Caco-2 (cell line): ENCODE measurements around the gene S100A2. TPM values are rescaled to one million over a fixed set of nuclear protein-coding genes. Genes with fewer than 3 reads are reported as not detected.

Experiments used
- BruUV-seq: library from RNA; stranded (reverse); fragments of 400-500 nt; replicated peaks from 2 replicates; lab custom pipeline; 2021; lab: Mats Ljungman, UMichigan
- CTCF ChIA-PET: fragments of 300-600 bp; sonication (Branson Sonifier 250); formaldehyde crosslinking; loops from one replicate; lab custom pipeline; 2022; ENCODE audit warnings: antibody characterized with exemption; lab: Charles Lee
- POLR2A ChIA-PET: fragments of 300-600 bp; sonication (Branson Sonifier 250); formaldehyde crosslinking; loops from one replicate; lab custom pipeline; 2022; ENCODE audit warnings: antibody characterized with exemption; lab: Charles Lee
- DNase-seq, 2 experiments: peaks; one replicate each; pipeline versions ENCODE4 v3.0.0 to v3.0.0-alpha.2; 2020 to 2022
- H3K27me3 ChIP-seq: replicated peaks from 2 replicates; pipeline ENCODE4 v1.6.0; 2011; ENCODE audit warnings: low read length; ENCODE audit not compliant: control insufficient read depth, insufficient read depth
- H3K36me3 ChIP-seq: 2 replicates; pipeline ENCODE4 v1.5.1; 2011; ENCODE audit warnings: low read length; ENCODE audit not compliant: control insufficient read depth, insufficient read depth
- H3K4me1 ChIP-seq: fragments of 250-450 bp; sonication (Bioruptor Pico); 2 replicates; pipeline ENCODE4 v1.5.1; 2020; ENCODE audit warnings: mild to moderate bottlenecking
- H3K4me3 ChIP-seq: 2 replicates; pipeline ENCODE4 v1.5.1; 2011; ENCODE audit warnings: low read depth, mild to moderate bottlenecking, control low read depth, low read length
- H3K9me3 ChIP-seq: fragments of 250-450 bp; sonication (Bioruptor Pico); 2 replicates; pipeline ENCODE4 v1.5.1; 2020; ENCODE audit warnings: mild to moderate bottlenecking, moderate library complexity
- H3K27ac Mint-ChIP-seq: one replicate; pipeline ENCODE4 v1.8.0; 2022; ENCODE audit warnings: mixed read lengths; ENCODE audit not compliant: unreplicated experiment
- H3K27me3 Mint-ChIP-seq: one replicate; pipeline ENCODE4 v1.8.0; 2022; ENCODE audit warnings: mixed read lengths; ENCODE audit not compliant: insufficient read depth, unreplicated experiment
- H3K36me3 Mint-ChIP-seq: one replicate; pipeline ENCODE4 v1.8.0; 2022; ENCODE audit warnings: mild to moderate bottlenecking, mixed read lengths; ENCODE audit not compliant: insufficient read depth, unreplicated experiment
- H3K4me1 Mint-ChIP-seq: one replicate; pipeline ENCODE4 v1.8.0; 2022; ENCODE audit warnings: low read depth, mixed read lengths; ENCODE audit not compliant: unreplicated experiment
- H3K4me3 Mint-ChIP-seq: one replicate; pipeline ENCODE4 v1.8.0; 2022; ENCODE audit warnings: mild to moderate bottlenecking, moderate library complexity, mixed read lengths; ENCODE audit not compliant: unreplicated experiment
- H3K9me3 Mint-ChIP-seq: one replicate; pipeline ENCODE4 v1.8.0; 2022; ENCODE audit warnings: mixed read lengths; ENCODE audit not compliant: unreplicated experiment
- CTCF ChIP-seq, 2 experiments: fragments of 200-600 bp in 1 of 2; IDR thresholded peaks; 1 replicate in 1 of 2; 2 replicates in 1 of 2; pipeline versions ENCODE4 v1.5.1 to v1.8.0; 2011 to 2022; ENCODE audit warnings: antibody characterized with exemption in 1 of 2, control low read depth in 1 of 2, inconsistent platforms in 1 of 2, low read depth in 1 of 2, low read length in 1 of 2, mild to moderate bottlenecking in 1 of 2, moderate library complexity in 1 of 2; ENCODE audit not compliant: insufficient read depth in 1 of 2, severe bottlenecking in 1 of 2, unreplicated experiment in 1 of 2
- intact Hi-C: fragments of 100-400 bp; cut with micrococcal nuclease; formaldehyde crosslinking; loops from one replicate; pipeline ENCODE4 v1.10.0; 2022; ENCODE audit not compliant: unreplicated experiment
- total RNA-seq: library from RNA; stranded (reverse); gene quantifications from 2 replicates; pipeline ENCODE4 v1.2.3, GENCODE V29; 2022

The S100A2 gene
- total RNA-seq, 1 experiment from 2014 or later, result 2.4 TPM

DNA sequence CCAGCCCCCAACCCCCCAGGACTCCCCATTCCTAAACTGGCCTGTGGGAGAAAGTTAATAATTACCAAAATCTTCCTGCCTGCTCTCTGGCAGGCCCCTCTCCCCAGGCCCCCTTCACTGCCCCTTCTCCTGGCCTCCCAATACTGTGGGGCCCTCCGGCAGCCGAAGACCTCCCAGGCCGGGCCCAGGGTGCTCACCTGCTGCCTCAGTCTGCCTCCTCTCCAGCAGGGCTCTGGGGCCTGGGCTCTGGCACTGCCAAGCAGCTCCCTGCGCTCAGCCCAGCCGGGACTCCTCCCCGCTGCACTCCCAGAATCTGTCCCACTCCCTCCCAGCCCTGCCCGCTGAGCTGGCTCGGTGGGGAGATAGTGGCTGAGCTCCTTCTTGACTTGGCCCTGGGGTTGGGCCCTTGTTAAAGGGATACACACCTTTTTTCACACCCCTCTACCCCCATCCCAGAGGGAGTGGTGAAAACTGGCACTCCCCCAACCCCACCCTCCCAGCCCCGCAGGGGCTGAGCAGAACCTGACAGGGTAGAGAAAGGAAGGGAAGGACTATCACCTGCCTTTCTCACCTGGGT, 47.2 kb upstream of the S100A2 start, which contains the start of gene S100A16:
TSS of gene S100A16 (minus strand) at position 383 of the 577 bp plus-strand sequence. CDS start 4,986 bp downstream, outside the sequence.
- intact Hi-C loops, result loop anchor here (1.0 to 2.0 kb wide), 3 partner anchors 14 to 98 kb away; partner anchors contain the start of gene S100A13
- Mint-ChIP-seq H3K4me3 (peak within 1 kb of the TSS; percentile 74), H3K9me3 (no peaks in the 10 kb centered on the region), H3K27me3 (no peaks in the 10 kb centered on the region), H3K27ac (peak within 1 kb of the TSS; percentile 56), H3K36me3 (peaks cover 84% of the 10 kb centered on the region), H3K4me1 (peaks cover 62% of the 10 kb centered on the region)
- no peak for TF ChIP-seq CTCF (IDR thresholded peaks at IDR 0.05; ENCODE audit: insufficient read depth in 1 of 2, low read depth in 1 of 2, low read length in 1 of 2, severe bottlenecking in 1 of 2, unreplicated experiment in 1 of 2)
- Histone ChIP-seq H3K4me3 (peak within 1 kb of the TSS; percentile 73), H3K9me3 (no peaks in the 10 kb centered on the region), H3K27me3 (no peaks in the 10 kb centered on the region), H3K36me3 (peaks cover 4% of the 10 kb centered on the region; the same call in 1 of the 2 replicates), H3K4me1 (peaks cover 62% of the 10 kb centered on the region)
- no TSS peak for BruUV-seq
- ChIA-PET CTCF (interaction anchor here (0.5 to 3.6 kb wide), 13 partner anchors 14 to 260 kb away, joined by 3 to 41 read pairs (median 4); partner anchors contain the start of genes CHTOP and S100A13), POLR2A (interaction anchor here (0.5 to 3.4 kb wide), 14 partner anchors 8 to 97 kb away, joined by 3 to 40 read pairs (median 4); partner anchors contain the start of genes CHTOP and S100A13)
- peak; percentile 87 to 88 for DNase-seq

DNA sequence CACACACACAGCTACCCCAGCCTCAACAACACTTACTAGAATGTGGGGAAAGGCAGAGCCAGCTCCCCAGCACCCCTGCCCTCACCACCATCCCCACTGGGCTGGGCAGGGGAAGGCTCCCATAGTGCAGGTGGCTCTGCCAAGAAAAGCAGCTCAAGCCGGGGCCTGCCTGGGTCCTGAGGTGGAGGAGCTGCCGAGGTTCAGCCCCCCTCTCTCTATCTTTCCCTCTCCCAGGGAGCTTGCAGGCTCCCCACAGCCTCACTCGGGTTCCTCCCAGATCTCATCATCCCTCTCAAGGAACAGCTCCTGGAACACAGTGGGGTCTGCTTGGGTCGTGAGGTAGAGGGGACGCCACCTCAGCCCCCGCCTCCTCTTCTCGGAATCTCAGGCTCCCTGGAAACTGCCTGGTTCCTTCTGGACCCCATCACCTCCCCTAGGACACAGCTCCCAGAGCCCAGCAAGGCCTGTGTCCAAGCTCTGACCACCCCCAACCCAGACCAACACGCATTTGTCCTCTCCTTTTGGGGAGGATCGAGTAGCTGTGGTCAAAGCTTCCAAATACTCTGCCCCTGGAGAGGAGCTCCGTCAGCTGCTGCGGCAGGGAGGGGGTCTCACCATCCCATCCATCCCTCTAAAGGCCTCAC, 46.6 kb upstream of the S100A2 start:
- peaks cover 6% of the 10 kb centered on the region for H3K36me3 ChIP-seq
- DNase-seq, result no peak
- intact Hi-C loops, result loop anchor here (1.0 to 2.0 kb wide), 3 partner anchors 13 to 97 kb away; partner anchors contain the start of gene S100A13
- Mint-ChIP-seq H3K36me3 (peaks cover 80% of the 10 kb centered on the region), H3K9me3 (no peaks in the 10 kb centered on the region), H3K27ac (peak overlapping the region; percentile 56), H3K27me3 (no peaks in the 10 kb centered on the region), H3K4me3 (peak overlapping the region; percentile 74), H3K4me1 (peaks cover 57% of the 10 kb centered on the region)
- no peaks in the 10 kb centered on the region for H3K9me3 ChIP-seq
- H3K27me3 ChIP-seq, result no peaks in the 10 kb centered on the region
- H3K4me3 ChIP-seq, result peak overlapping the region; percentile 73
- no TSS peak for BruUV-seq
- ChIA-PET POLR2A (interaction anchor here (0.5 to 3.4 kb wide), 15 partner anchors 8 to 98 kb away, joined by 3 to 40 read pairs (median 4); partner anchors contain the start of genes CHTOP and S100A13), CTCF (interaction anchor here (0.5 to 3.6 kb wide), 14 partner anchors 15 to 324 kb away, joined by 3 to 41 read pairs (median 4); partner anchors contain the start of genes CHTOP and S100A13)
- TF ChIP-seq CTCF (IDR thresholded peaks at IDR 0.05; ENCODE audit: insufficient read depth in 1 of 2, low read depth in 1 of 2, low read length in 1 of 2, severe bottlenecking in 1 of 2, unreplicated experiment in 1 of 2), result no peak
- peaks cover 62% of the 10 kb centered on the region for H3K4me1 ChIP-seq

DNA sequence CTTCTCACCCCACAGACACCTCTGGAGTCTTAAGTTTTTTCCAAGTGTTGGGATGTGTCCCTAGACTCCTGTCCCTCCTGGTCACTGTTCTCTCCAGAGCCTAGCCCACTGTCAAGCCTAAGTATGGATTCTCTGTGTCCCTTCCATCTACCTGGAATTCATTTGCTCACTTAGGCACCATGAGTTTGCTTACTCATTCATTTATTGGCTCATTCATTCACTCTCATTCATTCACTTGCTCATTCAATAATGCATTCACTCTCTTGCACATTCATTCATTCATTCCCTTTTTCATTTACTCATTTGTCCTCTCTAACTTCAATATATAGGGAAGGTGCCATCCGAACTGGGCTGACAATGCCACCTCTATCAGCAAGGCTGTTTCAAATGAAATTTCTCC, 45.7 kb upstream of the S100A2 start:
- peaks cover 59% of the 10 kb centered on the region for H3K4me1 ChIP-seq
- DNase-seq, result no peak
- ChIA-PET CTCF (interaction anchor here (0.9 to 1.1 kb wide), 2 partner anchors 16 to 323 kb away, joined by 3 to 5 read pairs; partner anchors contain the start of gene S100A13), POLR2A (interaction anchor here (0.5 to 1.4 kb wide), 3 partner anchors 17 to 172 kb away, joined by 3 to 4 read pairs (median 3); no protein-coding TSS in a partner anchor)
- no TSS peak for BruUV-seq
- Mint-ChIP-seq H3K4me3 (peak overlapping the region; percentile 74), H3K36me3 (peaks cover 80% of the 10 kb centered on the region), H3K27ac (peak overlapping the region; percentile 56), H3K9me3 (no peaks in the 10 kb centered on the region), H3K4me1 (peaks cover 49% of the 10 kb centered on the region), H3K27me3 (no peaks in the 10 kb centered on the region)
- no peak for TF ChIP-seq CTCF (IDR thresholded peaks at IDR 0.05; ENCODE audit: insufficient read depth in 1 of 2, low read depth in 1 of 2, low read length in 1 of 2, severe bottlenecking in 1 of 2, unreplicated experiment in 1 of 2)
- H3K36me3 ChIP-seq, result peaks cover 8% of the 10 kb centered on the region
- H3K4me3 ChIP-seq, result peak overlapping the region; percentile 73
- H3K9me3 ChIP-seq, result no peaks in the 10 kb centered on the region
- intact Hi-C loops, result no loop called here
- no peaks in the 10 kb centered on the region for H3K27me3 ChIP-seq
